Gastrocnemius medialis (tissue), 4 donors: Measurements from ENCODE around the gene SPIRE1. TPM values are rescaled to one million over a fixed set of nuclear protein-coding genes. Genes with fewer than 3 reads are reported as not detected.

Source experiments
- ATAC-seq, 2 donors: fragments of 150-250 bp; one replicate each; pipeline ENCODE4 v1.9.1; 2016
- DNase-seq, 2 donors: peaks; one replicate each; pipeline ENCODE4 v3.0.0-alpha.2; 2019
- H3K27ac ChIP-seq, 4 donors: fragments of 200-600 bp; sonication (generic); 1 replicate in 1 of 4; 2 replicates in 3 of 4; pipeline ENCODE4 v1.5.1; 2016 to 2018; ENCODE audit warnings: mild to moderate bottlenecking in 2 of 4, moderate library complexity in 1 of 4
- H3K27me3 ChIP-seq, 3 donors: fragments of 200-600 bp; sonication (generic) in 2 of 3; 1 replicate in 1 of 3; 2 replicates in 2 of 3; pipeline versions ENCODE4 v1.5.1 to v1.6.0; 2016 to 2019; ENCODE audit warnings: mild to moderate bottlenecking in 1 of 3, moderate library complexity in 1 of 3
- H3K36me3 ChIP-seq, 2 donors: fragments of 200-600 bp; sonication (generic) in 1 of 2; one replicate each; pipeline ENCODE4 v1.5.1; 2017 to 2018
- H3K4me1 ChIP-seq, 2 donors: fragments of 200-600 bp; sonication (generic) in 1 of 2; one replicate each; pipeline ENCODE4 v1.5.1; 2016 to 2017; ENCODE audit warnings: mild to moderate bottlenecking in 2 of 2
- H3K4me3 ChIP-seq, 4 donors: fragments of 200-600 bp; sonication (generic) in 3 of 4; 1 replicate in 1 of 4; 2 replicates in 3 of 4; pipeline ENCODE4 v1.5.1; 2016 to 2019; ENCODE audit warnings: mild to moderate bottlenecking in 2 of 4
- H3K9me3 ChIP-seq, 3 donors: fragments of 200-600 bp; sonication (generic) in 2 of 3; 1 replicate in 1 of 3; 2 replicates in 2 of 3; pipeline ENCODE4 v1.5.1; 2016 to 2019
- CTCF ChIP-seq, 5 experiments: fragments of 450-650 bp in 3 of 5; fragments of 200-600 bp in 2 of 5; sonication (generic) in 2 of 5; IDR thresholded peaks in 4 of 5; conservative IDR thresholded peaks in 1 of 5; 1 replicate in 4 of 5; 2 replicates in 1 of 5; pipeline ENCODE4 v1.5.1; 2016 to 2019; ENCODE audit warnings: antibody characterized with exemption in 5 of 5, mild to moderate bottlenecking in 3 of 5, moderate library complexity in 3 of 5
- POLR2A ChIP-seq, 2 donors: fragments of 450-650 bp; IDR thresholded peaks; one replicate each; pipeline ENCODE4 v1.6.1; 2017; ENCODE audit warnings: antibody characterized with exemption in 2 of 2, mild to moderate bottlenecking in 2 of 2, moderate library complexity in 2 of 2
- in situ Hi-C, 4 donors: fragments of 200-750 bp; cut with MboI; loops; one replicate each; pipeline versions ENCODE4 v1.15.0 to v1.8.0; 2017; ENCODE audit warnings: low sequenced_read_pairs in 4 of 4
- intact Hi-C: fragments of 100-400 bp; cut with DNase I; formaldehyde crosslinking; loops from one replicate; pipeline ENCODE4 v1.15.1; 2023; ENCODE audit warnings: low total_unique reads
- total RNA-seq, 4 donors: library from RNA; depleted of rRNA; stranded (reverse); fragments of >200 nt; gene quantifications; one replicate each; pipeline versions ENCODE4 v1.1.0 to v1.2.3, GENCODE V29; 2016

The SPIRE1 gene
- total RNA-seq, 4 donors from 2014 or later = 48.3 to 82.7 (median 55.1) TPM

- no peaks in the 10 kb centered on the region for H3K9me3 ChIP-seq
- ATAC-seq = no peak
Observed at GRCh38 chr18:12659904-12660605, 2.1 kb upstream of the SPIRE1 start.

GRCh38 chr18:12658426-12659138 is 675 bp upstream of the SPIRE1 start:
- Histone ChIP-seq H3K27me3 (no peaks in the 10 kb centered on the region), H3K4me1 (peaks cover 0 to 11% of the 10 kb centered on the region in 2 donors), H3K36me3 (no peaks in the 10 kb centered on the region), H3K4me3 (peak overlapping the region; percentile 72 to 96 (median 80)), H3K27ac (peak overlapping the region; percentile 88 to 99 (median 94)), H3K9me3 (no peaks in the 10 kb centered on the region)
- TF ChIP-seq POLR2A (IDR thresholded peaks at IDR 0.05) (no peak), CTCF (IDR thresholded peaks at IDR 0.05 in 4 of 5, conservative IDR thresholded peaks at IDR 0.05 in 1 of 5) (peak in 1 of 5 experiments; percentile 6)
- peak; percentile 7 to 20 for ATAC-seq
- intact Hi-C loops = loop anchor here (1.0 to 5.0 kb wide), 7 partner anchors 118 to 386 kb away; partner anchors contain the start of genes AFG3L2, PRELID3A, PTPN2 and SEH1L
- in situ Hi-C loops = no loop called here
- peak; percentile 12 to 30 for DNase-seq

More at GRCh38 chr18:12659904-12660605, 2.1 kb upstream of the SPIRE1 start:
- no peak overlapping the region for H3K27ac ChIP-seq
- no peaks in the 10 kb centered on the region for H3K36me3 ChIP-seq
- H3K4me1 ChIP-seq = peaks cover 0 to 11% of the 10 kb centered on the region in 2 donors
- intact Hi-C loops (loop anchor here (2.0 to 5.0 kb wide), 5 partner anchors 119 to 388 kb away; partner anchors contain the start of genes AFG3L2, PTPN2 and SEH1L), in situ Hi-C loops (loop anchor here (5.0 to 10.0 kb wide), 3 partner anchors 268 to 275 kb away; no protein-coding TSS in a partner anchor)
- no peak overlapping the region for H3K4me3 ChIP-seq
- H3K27me3 ChIP-seq = no peaks in the 10 kb centered on the region
- no peak for DNase-seq
- TF ChIP-seq POLR2A (IDR thresholded peaks at IDR 0.05) = no peak
- peak; percentile 76 to 90 (median 89) for TF ChIP-seq CTCF (IDR thresholded peaks at IDR 0.05 in 4 of 5, conservative IDR thresholded peaks at IDR 0.05 in 1 of 5)

GRCh38 chr18:12656938-12657683 is 796 bp downstream of the SPIRE1 start:
- peak; percentile 61 to 71 for TF ChIP-seq POLR2A (IDR thresholded peaks at IDR 0.05)
- TF ChIP-seq CTCF (IDR thresholded peaks at IDR 0.05 in 4 of 5, conservative IDR thresholded peaks at IDR 0.05 in 1 of 5) = peak in 1 of 5 experiments; percentile 5
- peak overlapping the region; percentile 71 to 96 (median 80) for H3K4me3 ChIP-seq
- peak; percentile 56 to 63 for ATAC-seq
- peaks cover 9 to 24% of the 10 kb centered on the region in 2 donors for H3K4me1 ChIP-seq
- no peaks in the 10 kb centered on the region for H3K36me3 ChIP-seq
- H3K9me3 ChIP-seq = no peaks in the 10 kb centered on the region
- no peaks in the 10 kb centered on the region for H3K27me3 ChIP-seq
- in situ Hi-C loops = no loop called here
- peak overlapping the region; percentile 88 to 99 (median 94) for H3K27ac ChIP-seq
- intact Hi-C loops = loop anchor here (5.0 kb wide), 4 partner anchors 225 to 385 kb away; partner anchors contain the start of genes AFG3L2, PTPN2 and SEH1L
- peak; percentile 18 to 50 for DNase-seq

GRCh38 chr18:12656605-12656937 is 1.3 kb downstream of the SPIRE1 start:
- Histone ChIP-seq H3K4me3 (peak overlapping the region; percentile 71 to 96 (median 80)), H3K27me3 (no peaks in the 10 kb centered on the region), H3K36me3 (no peaks in the 10 kb centered on the region), H3K4me1 (peaks cover 10 to 29% of the 10 kb centered on the region in 2 donors), H3K9me3 (no peaks in the 10 kb centered on the region), H3K27ac (peak overlapping the region; percentile 88 to 99 (median 94))
- in situ Hi-C loops = no loop called here
- DNase-seq (no peak), ATAC-seq (no peak)
- intact Hi-C loops = loop anchor here (5.0 kb wide), 4 partner anchors 226 to 384 kb away; partner anchors contain the start of genes AFG3L2, PTPN2 and SEH1L
- TF ChIP-seq CTCF (IDR thresholded peaks at IDR 0.05 in 4 of 5, conservative IDR thresholded peaks at IDR 0.05 in 1 of 5) = no peak
- TF ChIP-seq POLR2A (IDR thresholded peaks at IDR 0.05) = no peak
